ENCODE data around the gene PLPP3.

DNA sequence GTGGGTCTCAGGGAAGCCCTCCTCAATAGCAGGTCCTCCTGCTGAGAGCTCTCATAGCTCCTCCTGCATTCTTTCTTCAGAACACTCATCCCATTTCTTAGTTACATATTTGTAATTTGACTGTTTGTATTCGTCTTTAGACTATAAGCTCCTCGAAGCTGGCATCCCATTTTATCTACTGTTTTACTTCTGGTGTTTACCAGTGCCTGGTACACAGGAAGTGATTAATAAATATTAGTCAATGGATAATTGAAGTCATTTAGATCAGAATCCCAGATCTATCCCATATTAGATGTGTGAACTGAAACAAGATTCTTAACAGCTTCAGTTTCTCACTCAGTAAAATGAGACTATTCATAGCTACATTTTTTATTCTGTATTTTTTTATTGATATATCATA is 88.7 kb downstream of the PLPP3 start:
- TF ChIP-seq POLR2A (IDR thresholded peaks at IDR 0.05), result no peak
- no peak for TF ChIP-seq POLR2AphosphoS5 (IDR thresholded peaks at IDR 0.05)
- TF ChIP-seq, protein P1, sequence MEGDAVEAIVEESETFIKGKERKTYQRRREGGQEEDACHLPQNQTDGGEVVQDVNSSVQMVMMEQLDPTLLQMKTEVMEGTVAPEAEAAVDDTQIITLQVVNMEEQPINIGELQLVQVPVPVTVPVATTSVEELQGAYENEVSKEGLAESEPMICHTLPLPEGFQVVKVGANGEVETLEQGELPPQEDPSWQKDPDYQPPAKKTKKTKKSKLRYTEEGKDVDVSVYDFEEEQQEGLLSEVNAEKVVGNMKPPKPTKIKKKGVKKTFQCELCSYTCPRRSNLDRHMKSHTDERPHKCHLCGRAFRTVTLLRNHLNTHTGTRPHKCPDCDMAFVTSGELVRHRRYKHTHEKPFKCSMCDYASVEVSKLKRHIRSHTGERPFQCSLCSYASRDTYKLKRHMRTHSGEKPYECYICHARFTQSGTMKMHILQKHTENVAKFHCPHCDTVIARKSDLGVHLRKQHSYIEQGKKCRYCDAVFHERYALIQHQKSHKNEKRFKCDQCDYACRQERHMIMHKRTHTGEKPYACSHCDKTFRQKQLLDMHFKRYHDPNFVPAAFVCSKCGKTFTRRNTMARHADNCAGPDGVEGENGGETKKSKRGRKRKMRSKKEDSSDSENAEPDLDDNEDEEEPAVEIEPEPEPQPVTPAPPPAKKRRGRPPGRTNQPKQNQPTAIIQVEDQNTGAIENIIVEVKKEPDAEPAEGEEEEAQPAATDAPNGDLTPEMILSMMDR (IDR thresholded peaks at IDR 0.05), result no peak

All from prostate gland (tissue), 2 donors.